K562 (cell line): ENCODE data around the gene ZFHX2. TPM values are rescaled to one million over a fixed set of nuclear protein-coding genes. Genes with fewer than 3 reads are reported as not detected.

Source experiments
- ATAC-seq: fragments of 200-7000 bp; cut with Tn5 transposase; 3 replicates; pipeline ENCODE4 v1.9.1; 2020; ENCODE audit warnings: moderate library complexity
- BruUV-seq: library from RNA; stranded (reverse); fragments of 400-500 nt; replicated peaks from 2 replicates; lab custom pipeline; 2021; lab: Mats Ljungman, UMichigan
- CTCF ChIA-PET: fragments of 300-600 bp; formaldehyde crosslinking; extraction: SDS; loops from one replicate; lab custom pipeline; 2021; ENCODE audit warnings: low intra/inter-chr PET ratio; lab: Yijun Ruan, JAX
- POLR2A ChIA-PET: fragments of 300-600, 350-650 bp; sonication (Branson Sonifier 250); formaldehyde crosslinking; extraction: SDS; loops from one replicate; lab custom pipeline; 2021; ENCODE audit warnings: antibody characterized with exemption, inconsistent platforms; lab: Yijun Ruan, JAX
- DNase-seq, 4 experiments: peaks; one replicate each; pipeline versions ENCODE4 v3.0.0 to v3.0.0-alpha.2; 2011 to 2018; ENCODE audit warnings: low spot score in 3 of 4, mixed read lengths in 3 of 4; ENCODE audit errors: extremely low read depth in 1 of 4
- FAIRE-seq: peaks from 2 replicates; lab custom pipeline; 2011; peaks lifted over from hg19 to GRCh38; lab: Jason Lieb, UNC
- H2AFZ ChIP-seq: 2 replicates; pipeline ENCODE4 v1.6.0; 2011; ENCODE audit warnings: low read depth, low read length, control low read depth, inconsistent platforms
- H3K27ac ChIP-seq: fragments of 200-600 bp; 3 replicates; pipeline ENCODE4 v1.8.0; 2011; ENCODE audit warnings: low read depth, mild to moderate bottlenecking, control low read depth, inconsistent platforms, low read length, moderate library complexity, mixed read lengths; ENCODE audit errors: extremely low read depth
- H3K27me3 ChIP-seq, 2 experiments: fragments of 300-600 bp in 1 of 2; 2 replicates in 1 of 2; 3 replicates in 1 of 2; pipeline versions ENCODE4 v1.6.0 to v1.8.0; 2011; ENCODE audit warnings: inconsistent platforms in 2 of 2, low read length in 2 of 2, mild to moderate bottlenecking in 1 of 2, mixed read lengths in 1 of 2, moderate library complexity in 1 of 2; ENCODE audit not compliant: control insufficient read depth in 2 of 2, insufficient read depth in 2 of 2
- H3K36me3 ChIP-seq: fragments of 300-600 bp; 3 replicates; pipeline ENCODE4 v1.8.0; 2011; ENCODE audit warnings: mild to moderate bottlenecking, low read length, inconsistent platforms; ENCODE audit not compliant: control insufficient read depth, insufficient read depth
- H3K4me1 ChIP-seq, 2 experiments: fragments of 200-600 bp in 1 of 2; replicated peaks in 1 of 2; 2 replicates in 1 of 2; 3 replicates in 1 of 2; pipeline versions ENCODE4 v1.5.1 to v1.8.0; 2011; ENCODE audit warnings: inconsistent platforms in 2 of 2, low read length in 2 of 2, mild to moderate bottlenecking in 1 of 2, mixed read lengths in 1 of 2, moderate library complexity in 1 of 2; ENCODE audit not compliant: control insufficient read depth in 2 of 2, insufficient read depth in 2 of 2
- H3K4me2 ChIP-seq: 2 replicates; pipeline ENCODE4 v1.6.1; 2011; ENCODE audit warnings: low read length, control low read depth, inconsistent platforms, mixed read lengths; ENCODE audit not compliant: insufficient read depth
- H3K4me3 ChIP-seq: fragments of 200-600 bp; sonication (generic), shearing (Covaris generic); 2 replicates; pipeline ENCODE4 v1.5.1; 2016; ENCODE audit warnings: control low read depth, inconsistent platforms
- H3K79me2 ChIP-seq: fragments of 200-600 bp; 3 replicates; pipeline ENCODE4 v1.8.0; 2011; ENCODE audit warnings: low read length, inconsistent platforms; ENCODE audit not compliant: control insufficient read depth, insufficient read depth
- H3K9ac ChIP-seq, 2 experiments: 2 replicates each; pipeline versions ENCODE4 v1.6.0 to v1.6.1; 2011; ENCODE audit warnings: low read depth in 2 of 2, low read length in 2 of 2, control low read depth in 1 of 2, inconsistent platforms in 1 of 2, mild to moderate bottlenecking in 1 of 2, mixed read lengths in 1 of 2; ENCODE audit not compliant: insufficient read depth in 1 of 2
- H3K9me1 ChIP-seq: one replicate; pipeline ENCODE4 v1.6.0; 2011; ENCODE audit warnings: inconsistent platforms, mild to moderate bottlenecking, low read length, moderate library complexity; ENCODE audit not compliant: control insufficient read depth, insufficient read depth
- H3K9me3 ChIP-seq: replicated peaks from 2 replicates; pipeline ENCODE4 v1.5.1; 2011; ENCODE audit warnings: low read depth, low read length, inconsistent platforms; ENCODE audit not compliant: control insufficient read depth, insufficient read depth
- H4K20me1 ChIP-seq: replicated peaks from 2 replicates; pipeline ENCODE4 v1.6.1; 2011; ENCODE audit warnings: low read length, inconsistent platforms, mixed read lengths; ENCODE audit not compliant: control insufficient read depth, insufficient read depth
- CBFA2T3 ChIP-seq: fragments of 450-650 bp; IDR thresholded peaks from 2 replicates; pipeline ENCODE4 v1.6.1; 2017
- POLR2G ChIP-seq: fragments of 200-400 bp; formaldehyde crosslinking; IDR thresholded peaks from 2 replicates; pipeline ENCODE4 v1.6.1; 2017; ENCODE audit warnings: low read depth, mild to moderate bottlenecking, antibody characterized with exemption, low read length, moderate library complexity
- ZNF324 ChIP-seq: fragments of 250-450 bp; sonication (Bioruptor Pico); IDR thresholded peaks from 2 replicates; pipeline ENCODE4 v1.4.0; 2020; ENCODE audit warnings: mild to moderate bottlenecking
- ZNF785 ChIP-seq: fragments of 250-450 bp; sonication (Bioruptor Pico); IDR thresholded peaks from 2 replicates; pipeline ENCODE4 v1.4.0; 2020; ENCODE audit warnings: mild to moderate bottlenecking
- WGBS: fragments of 100-300 bp; shearing (Covaris generic); methylation state at CpG from one replicate; pipeline ENCODE4 v1.1.6; 2016; ENCODE audit warnings: low coverage, mixed read lengths; ENCODE audit not compliant: insufficient coverage; ENCODE audit errors: missing lambda C conversion rate; 5-methylcytosine and 5-hydroxymethylcytosine counted together
- in situ Hi-C: fragments of 300-500 bp; cut with MboI; formaldehyde crosslinking; loops from 4 replicates; pipeline ENCODE4 v1.15.0; 2018; ENCODE audit warnings: inconsistent platforms, mixed read lengths
- intact Hi-C: fragments of 100-400 bp; cut with micrococcal nuclease; formaldehyde crosslinking; loops from 2 replicates; pipeline ENCODE4 v1.14.2; 2022
- polyA plus RNA-seq, 8 experiments: library from polyadenylated mRNA; depleted of rRNA in 4 of 8; stranded (reverse) in 5 of 8; unstranded in 3 of 8; fragments of >200 nt; fragmentation: Nextera tagmentation in 2 of 8; fragmentation: Illumina TruSeq in 1 of 8; extraction: Ambion mirVana in 2 of 8; extraction: Trizol in 1 of 8; gene quantifications; 2 replicates each; pipeline versions ENCODE4 v1.2.1 to v1.2.3, GENCODE V29; 2011 to 2014; ENCODE audit warnings: inconsistent platforms in 1 of 8, missing spikeins in 1 of 8
- total RNA-seq, 7 experiments: library from RNA; depleted of rRNA in 6 of 7; stranded (reverse); fragments of >200 nt in 6 of 7; fragmentation: Illumina TruSeq in 2 of 7; extraction: Trizol in 2 of 7; gene quantifications; 2 replicates each; pipeline versions ENCODE4 v1.2.1 to v1.2.3, GENCODE V29; 2011 to 2021; ENCODE audit warnings: low replicate concordance in 1 of 7
- TF ChIP-seq, protein P1 (sequence below): fragments of 250-450 bp; sonication (Bioruptor Pico); IDR thresholded peaks from 2 replicates; pipeline ENCODE4 v1.5.0; 2020; ENCODE audit warnings: mild to moderate bottlenecking, borderline replicate concordance

Gene ZFHX2
- total and polyA plus RNA-seq, 9 of the 15 experiments (the other 6 are each of a cell fraction or from before 2014, with no cell fraction given) = 0.06 to 0.11 (median 0.11) TPM; not detected in 4

DNA sequence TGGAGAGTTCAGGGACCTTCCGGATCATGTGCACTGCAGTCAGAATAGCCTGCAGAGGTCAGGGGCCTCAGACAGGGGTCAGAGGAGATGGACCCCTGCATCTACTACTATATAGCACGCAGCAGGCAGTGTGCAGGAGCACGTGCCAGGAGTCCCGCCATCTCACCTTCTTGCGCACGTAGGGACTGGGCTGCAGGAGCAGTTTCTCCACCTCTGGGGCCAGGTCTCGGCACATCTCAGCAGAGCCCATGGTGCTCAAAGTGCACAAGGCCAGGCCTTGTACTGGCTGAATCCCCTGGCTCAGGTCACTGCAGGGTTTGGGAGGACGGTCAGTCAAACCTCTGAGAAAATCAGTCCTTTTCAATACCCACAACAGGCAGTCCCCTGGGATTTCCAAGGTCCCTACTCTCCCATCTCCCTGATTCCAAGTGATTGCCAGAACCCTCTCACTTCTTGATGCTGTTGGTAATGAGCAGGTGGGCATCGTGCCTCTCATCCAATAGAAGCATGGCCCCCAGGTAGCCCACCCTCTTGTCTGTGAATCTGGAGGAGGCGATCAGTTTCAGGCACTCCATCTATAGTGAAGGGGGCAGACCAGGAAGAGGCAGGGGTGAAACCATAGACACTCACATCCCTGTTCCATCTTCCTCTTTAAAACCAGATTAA, 14.7 kb upstream of the ZFHX2 start:
- in situ Hi-C loops (loop anchor here (10.0 kb wide), 1 partner anchor 301 kb away; no protein-coding TSS in a partner anchor), intact Hi-C loops (no loop called here)
- H3K4me1 ChIP-seq = peaks cover 12 to 36% of the 10 kb centered on the region in 2 experiments; a peak in 4 of 5 replicates
- CTCF ChIA-PET = no interaction called here
- peak overlapping the region; percentile 88 for H3K4me2 ChIP-seq
- FAIRE-seq = no peak
- H3K36me3 ChIP-seq = peaks cover 42% of the 10 kb centered on the region; the same call in 2 of the 3 replicates
- no peaks in the 10 kb centered on the region; the same call in 1 of the 2 replicates for H3K9me3 ChIP-seq
- WGBS = 87% methylated on average over 8 of the region's 10 CpGs
- no peaks in the 10 kb centered on the region for H3K27me3 ChIP-seq
- no peak overlapping the region for H3K27ac ChIP-seq
- H3K79me2 ChIP-seq = peaks cover 10% of the 10 kb centered on the region; the same call in 2 of the 3 replicates
- TF ChIP-seq POLR2G = peak; percentile 11; the same call in 1 of the 2 replicates
- no peak for TF ChIP-seq ZNF324
- TF ChIP-seq, protein P1, sequence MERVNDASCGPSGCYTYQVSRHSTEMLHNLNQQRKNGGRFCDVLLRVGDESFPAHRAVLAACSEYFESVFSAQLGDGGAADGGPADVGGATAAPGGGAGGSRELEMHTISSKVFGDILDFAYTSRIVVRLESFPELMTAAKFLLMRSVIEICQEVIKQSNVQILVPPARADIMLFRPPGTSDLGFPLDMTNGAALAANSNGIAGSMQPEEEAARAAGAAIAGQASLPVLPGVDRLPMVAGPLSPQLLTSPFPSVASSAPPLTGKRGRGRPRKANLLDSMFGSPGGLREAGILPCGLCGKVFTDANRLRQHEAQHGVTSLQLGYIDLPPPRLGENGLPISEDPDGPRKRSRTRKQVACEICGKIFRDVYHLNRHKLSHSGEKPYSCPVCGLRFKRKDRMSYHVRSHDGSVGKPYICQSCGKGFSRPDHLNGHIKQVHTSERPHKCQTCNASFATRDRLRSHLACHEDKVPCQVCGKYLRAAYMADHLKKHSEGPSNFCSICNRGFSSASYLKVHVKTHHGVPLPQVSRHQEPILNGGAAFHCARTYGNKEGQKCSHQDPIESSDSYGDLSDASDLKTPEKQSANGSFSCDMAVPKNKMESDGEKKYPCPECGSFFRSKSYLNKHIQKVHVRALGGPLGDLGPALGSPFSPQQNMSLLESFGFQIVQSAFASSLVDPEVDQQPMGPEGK (CRISPR knock-in tag) = no peak
- TF ChIP-seq CBFA2T3 = no peak
- no peak for TF ChIP-seq ZNF785
- ATAC-seq = no peak
- H2AFZ ChIP-seq = no peak overlapping the region
- BruUV-seq = no TSS peak
- no peaks in the 10 kb centered on the region for H3K9me1 ChIP-seq
- no peaks in the 10 kb centered on the region for H4K20me1 ChIP-seq
- POLR2A ChIA-PET = no interaction called here
- no peak for DNase-seq
- no peak overlapping the region; a peak in 1 of 4 replicates for H3K9ac ChIP-seq
- peak overlapping the region; percentile 71; the same call in 1 of the 2 replicates for H3K4me3 ChIP-seq
